ENCODE results near the gene MRGPRE.

Gene MRGPRE

GRCh38 chr11:3194016-3194816 is 38.0 kb downstream of the MRGPRE start:
- Histone ChIP-seq H3K4me2 (ENCODE audit: low read depth, low read length) (no peak overlapping the region), H3F3A (ENCODE audit: insufficient read depth, low read length) (no peaks in the 10 kb centered on the region), H3K36me3 (replicated peaks; ENCODE audit: insufficient read depth, low read length) (no peaks in the 10 kb centered on the region), H4K20me1 (ENCODE audit: insufficient read depth, low read length) (no peaks in the 10 kb centered on the region), H3K4me1 (ENCODE audit: low read length) (no peaks in the 10 kb centered on the region), H3K9me2 (replicated peaks; ENCODE audit: insufficient read depth, low read length) (no peaks in the 10 kb centered on the region), H3K9ac (ENCODE audit: low read length) (no peak overlapping the region), H2AFZ (ENCODE audit: low read length) (no peak overlapping the region), H3K4me3 (ENCODE audit: low read length) (no peak overlapping the region), H3K79me2 (ENCODE audit: low read length) (no peaks in the 10 kb centered on the region), H3K27ac (ENCODE audit: low read length) (no peak overlapping the region), H3K27me3 (replicated peaks; ENCODE audit: insufficient read depth, low read length) (peaks cover 79% of the 10 kb centered on the region), H3K9me3 (replicated peaks; ENCODE audit: insufficient read depth, low read length) (no peaks in the 10 kb centered on the region)
- DNase-seq, result no peak
- no peak for TF ChIP-seq EZH2 (optimal IDR thresholded peaks at IDR 0.05; ENCODE audit: low read depth, low read length)
- TF ChIP-seq CTCF (IDR thresholded peaks at IDR 0.05; ENCODE audit: low read length), result no peak
- no peak for TF ChIP-seq EZH2phosphoT487 (IDR thresholded peaks at IDR 0.05; ENCODE audit: low read length)

DNA sequence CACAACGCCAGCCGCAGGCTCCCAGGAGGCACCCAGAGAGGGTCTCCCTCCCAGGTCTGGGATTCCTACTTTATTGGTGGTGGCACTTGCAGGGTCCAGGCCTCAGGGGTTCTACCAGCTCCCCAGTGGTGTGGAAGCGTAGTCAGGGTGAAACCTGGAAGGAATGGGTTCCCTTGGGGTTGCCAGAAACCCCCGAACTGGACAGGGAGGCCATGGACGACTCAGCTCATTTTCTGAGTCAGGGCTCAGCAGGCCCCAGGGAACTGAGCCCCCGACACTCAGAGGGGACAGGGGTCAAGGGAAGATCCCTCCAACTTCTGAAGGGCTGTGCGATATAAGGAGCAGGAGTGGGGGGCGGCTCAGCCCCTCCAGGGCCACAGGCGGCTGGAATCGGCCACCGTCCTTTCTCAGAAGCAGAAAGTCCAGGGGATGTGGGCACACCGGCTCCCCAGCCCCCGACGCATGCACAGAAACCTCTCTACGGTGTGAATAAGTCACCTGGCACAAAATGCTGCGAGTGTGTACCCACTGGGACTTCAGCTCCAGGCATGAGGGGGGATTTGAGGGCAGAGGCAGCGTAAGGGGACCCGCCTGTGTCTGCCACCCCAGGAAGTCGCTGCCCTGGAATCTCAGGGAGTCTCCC is 38.7 kb downstream of the MRGPRE start:
- H3K27ac ChIP-seq (ENCODE audit: low read length), result no peak overlapping the region
- no peak overlapping the region for H3K9ac ChIP-seq (ENCODE audit: low read length)
- H3K36me3 ChIP-seq (replicated peaks; ENCODE audit: insufficient read depth, low read length), result no peaks in the 10 kb centered on the region
- no peak for DNase-seq
- H3K4me2 ChIP-seq (ENCODE audit: low read depth, low read length), result no peak overlapping the region
- H3F3A ChIP-seq (ENCODE audit: insufficient read depth, low read length), result no peaks in the 10 kb centered on the region
- no peaks in the 10 kb centered on the region for H3K79me2 ChIP-seq (ENCODE audit: low read length)
- no peaks in the 10 kb centered on the region for H3K9me3 ChIP-seq (replicated peaks; ENCODE audit: insufficient read depth, low read length)
- no peaks in the 10 kb centered on the region for H4K20me1 ChIP-seq (ENCODE audit: insufficient read depth, low read length)
- no peaks in the 10 kb centered on the region for H3K4me1 ChIP-seq (ENCODE audit: low read length)
- H3K4me3 ChIP-seq (ENCODE audit: low read length), result no peak overlapping the region
- H3K27me3 ChIP-seq (replicated peaks; ENCODE audit: insufficient read depth, low read length), result peaks cover 74% of the 10 kb centered on the region
- H3K9me2 ChIP-seq (replicated peaks; ENCODE audit: insufficient read depth, low read length), result no peaks in the 10 kb centered on the region
- TF ChIP-seq EZH2 (optimal IDR thresholded peaks at IDR 0.05; ENCODE audit: low read depth, low read length) (no peak), EZH2phosphoT487 (IDR thresholded peaks at IDR 0.05; ENCODE audit: low read length) (no peak), CTCF (IDR thresholded peaks at IDR 0.05; ENCODE audit: low read length) (no peak)
- H2AFZ ChIP-seq (ENCODE audit: low read length), result no peak overlapping the region

- peaks cover 74% of the 10 kb centered on the region for H3K27me3 ChIP-seq (replicated peaks; ENCODE audit: insufficient read depth, low read length)
- no peak for TF ChIP-seq EZH2phosphoT487 (IDR thresholded peaks at IDR 0.05; ENCODE audit: low read length)
- TF ChIP-seq EZH2 (optimal IDR thresholded peaks at IDR 0.05; ENCODE audit: low read depth, low read length), result no peak
- TF ChIP-seq CTCF (IDR thresholded peaks at IDR 0.05; ENCODE audit: low read length), result no peak
- no peak overlapping the region for H3K4me3 ChIP-seq (ENCODE audit: low read length)
- no peaks in the 10 kb centered on the region for H3K9me3 ChIP-seq (replicated peaks; ENCODE audit: insufficient read depth, low read length)
- no peak for DNase-seq
- H3K4me2 ChIP-seq (ENCODE audit: low read depth, low read length), result no peak overlapping the region
- H2AFZ ChIP-seq (ENCODE audit: low read length), result no peak overlapping the region
- H3K4me1 ChIP-seq (ENCODE audit: low read length), result no peaks in the 10 kb centered on the region
- no peaks in the 10 kb centered on the region for H3K79me2 ChIP-seq (ENCODE audit: low read length)
- H3F3A ChIP-seq (ENCODE audit: insufficient read depth, low read length), result no peaks in the 10 kb centered on the region
- no peak overlapping the region for H3K9ac ChIP-seq (ENCODE audit: low read length)
- H3K27ac ChIP-seq (ENCODE audit: low read length), result no peak overlapping the region
- no peaks in the 10 kb centered on the region for H3K9me2 ChIP-seq (replicated peaks; ENCODE audit: insufficient read depth, low read length)
- H3K36me3 ChIP-seq (replicated peaks; ENCODE audit: insufficient read depth, low read length), result no peaks in the 10 kb centered on the region
- H4K20me1 ChIP-seq (ENCODE audit: insufficient read depth, low read length), result no peaks in the 10 kb centered on the region
These were observed 39.5 kb downstream of the MRGPRE start for GRCh38 chr11:3192511-3193372.
